ENCODE measurements around the gene PRICKLE2. TPM values are rescaled to one million over a fixed set of nuclear protein-coding genes. Genes with fewer than 3 reads are reported as not detected.

The PRICKLE2 gene
- total and polyA plus RNA-seq, 10 of the 15 experiments (the other 5 are each of a cell fraction or from before 2014, with no cell fraction given) = 0.11 to 2.6 (median 0.69) TPM

DNA sequence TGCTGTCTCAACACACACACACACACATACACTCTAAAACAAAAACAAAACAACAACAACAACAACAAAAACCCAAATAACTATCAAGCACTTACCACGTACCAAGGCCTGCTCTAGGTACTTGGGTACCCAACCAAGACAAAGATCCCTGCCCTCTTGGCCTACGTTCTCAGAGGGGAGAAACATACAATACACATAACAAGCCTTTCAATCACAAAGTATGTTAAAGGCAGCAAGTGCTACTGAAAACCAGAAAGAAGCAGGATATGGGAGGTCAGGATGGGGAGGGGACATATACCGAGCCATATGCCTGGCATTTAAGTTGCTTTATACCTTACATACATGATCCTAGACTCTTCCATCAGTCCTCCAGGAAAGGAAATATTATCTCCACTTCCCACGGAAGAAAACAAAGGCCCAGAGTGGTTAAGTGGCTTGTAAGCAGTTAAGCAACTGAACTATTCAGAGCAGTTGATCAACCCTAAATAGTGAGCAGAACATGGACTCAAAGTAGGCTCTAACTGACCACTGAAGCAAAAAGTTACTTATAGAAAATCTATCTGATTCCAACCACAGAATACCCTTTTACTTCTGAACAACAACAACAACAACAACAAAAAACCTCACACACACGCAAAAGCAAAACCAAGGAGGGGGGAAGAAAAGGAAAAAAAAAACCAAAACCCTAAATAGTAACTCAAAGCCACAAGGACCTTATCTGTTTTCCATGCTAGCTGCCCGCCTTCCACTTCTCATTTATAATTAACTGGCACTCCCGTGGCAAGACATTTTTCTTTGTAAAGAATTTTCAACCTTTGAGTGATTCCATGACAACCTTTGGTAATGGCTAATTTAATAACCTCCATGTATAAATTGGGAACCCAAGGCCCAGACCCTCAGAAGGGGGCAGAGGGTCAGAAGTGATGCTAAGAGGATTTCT is 21.0 kb downstream of the PRICKLE2 start:
- no peak overlapping the region for H3K4me3 ChIP-seq
- SMC1A ChIA-PET (ENCODE audit: uncharacterized antibody, unreplicated experiment) = interaction anchor here (0.7 kb wide), 1 partner anchor 297 kb away, joined by 3 read pairs; no protein-coding TSS in a partner anchor
- H3K27me3 ChIP-seq (replicated peaks in 1 of 2; ENCODE audit: control insufficient read depth in 2 of 2, insufficient read depth in 2 of 2, low read length in 1 of 2) = no peaks in the 10 kb centered on the region
- H3K9me3 ChIP-seq (replicated peaks; ENCODE audit: control insufficient read depth, insufficient read depth, low read length) = no peaks in the 10 kb centered on the region
- WGBS (ENCODE audit: insufficient coverage, insufficient replicate concordance, low lambda C conversion rate, missing lambda C conversion rate) = 8% methylated on average over 7 of the region's 7 CpGs
- TF ChIP-seq HDGF (IDR thresholded peaks at IDR 0.05) = 0 out of 2 replicates have a peak, but pooled peaks have one; percentile 25
- no peak for TF ChIP-seq HDAC2 (IDR thresholded peaks at IDR 0.05)
- BruUV-seq (replicated peaks) = no TSS peak
- RAD21 ChIA-PET (ENCODE audit: unreplicated experiment) = interaction anchor here (0.6 kb wide), 1 partner anchor 23 kb away, joined by 3 read pairs; no protein-coding TSS in a partner anchor
- H3K4me1 ChIP-seq (ENCODE audit: control insufficient read depth, insufficient read depth, low read length) = no peaks in the 10 kb centered on the region
- no peak overlapping the region for H3K27ac ChIP-seq (ENCODE audit: control insufficient read depth, insufficient read depth)
- FAIRE-seq (no peak), ATAC-seq (no peak), DNase-seq (ENCODE audit: low read depth, low spot score) (no peak)
- H3K9ac ChIP-seq (ENCODE audit: control insufficient read depth, insufficient read depth, low read length) = no peak overlapping the region
- intact Hi-C loops (cut with micrococcal nuclease; ENCODE audit: unreplicated experiment) (no loop called here), in situ Hi-C loops (cut with MboI) (no loop called here)
- H3K79me2 ChIP-seq (ENCODE audit: control insufficient read depth, insufficient read depth, low read length) = no peaks in the 10 kb centered on the region
- no peak overlapping the region for H3K4me2 ChIP-seq (ENCODE audit: control insufficient read depth, insufficient read depth)
- H3K36me3 ChIP-seq (ENCODE audit: control insufficient read depth in 2 of 2, insufficient read depth in 2 of 2, low read length in 1 of 2) = no peaks in the 10 kb centered on the region
- CTCF ChIA-PET = interaction anchor here (0.9 to 1.2 kb wide), 3 partner anchors 11 to 290 kb away, joined by 3 to 5 read pairs (median 3); no protein-coding TSS in a partner anchor
- H2AFZ ChIP-seq (ENCODE audit: control insufficient read depth, low read depth, low read length) = no peak overlapping the region
- POLR2A ChIA-PET = interaction anchor here (0.6 kb wide), 1 partner anchor 191 kb away, joined by 3 read pairs; no protein-coding TSS in a partner anchor
- no peaks in the 10 kb centered on the region for H4K20me1 ChIP-seq (ENCODE audit: control insufficient read depth, insufficient read depth)

DNA sequence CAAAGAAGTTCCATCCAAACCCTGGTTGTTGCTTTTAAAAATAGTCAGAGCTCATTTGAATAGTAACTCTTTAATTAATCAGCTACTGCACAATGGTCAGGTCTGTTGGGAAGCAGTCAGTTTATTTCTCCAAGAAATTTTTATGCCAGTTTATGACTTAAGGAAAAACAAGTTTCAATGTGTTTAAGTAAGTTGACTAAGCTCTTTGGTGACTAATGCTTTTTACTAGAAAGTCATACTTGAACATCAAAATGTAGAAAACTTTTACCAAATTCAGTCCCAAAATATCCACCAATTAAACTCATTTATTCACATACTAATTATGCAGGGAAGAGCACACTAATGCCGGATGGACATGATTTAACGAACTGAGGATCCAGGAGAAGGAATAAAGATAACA is 22.1 kb downstream of the PRICKLE2 start:
- Histone ChIP-seq H3K79me2 (ENCODE audit: control insufficient read depth, insufficient read depth, low read length) (no peaks in the 10 kb centered on the region), H3K4me1 (ENCODE audit: control insufficient read depth, insufficient read depth, low read length) (no peaks in the 10 kb centered on the region), H3K4me3 (no peak overlapping the region), H3K9ac (ENCODE audit: control insufficient read depth, insufficient read depth, low read length) (no peak overlapping the region), H3K36me3 (ENCODE audit: control insufficient read depth in 2 of 2, insufficient read depth in 2 of 2, low read length in 1 of 2) (no peaks in the 10 kb centered on the region), H3K27ac (ENCODE audit: control insufficient read depth, insufficient read depth) (no peak overlapping the region), H3K9me3 (replicated peaks; ENCODE audit: control insufficient read depth, insufficient read depth, low read length) (no peaks in the 10 kb centered on the region), H3K27me3 (replicated peaks in 1 of 2; ENCODE audit: control insufficient read depth in 2 of 2, insufficient read depth in 2 of 2, low read length in 1 of 2) (no peaks in the 10 kb centered on the region), H2AFZ (ENCODE audit: control insufficient read depth, low read depth, low read length) (no peak overlapping the region), H4K20me1 (ENCODE audit: control insufficient read depth, insufficient read depth) (no peaks in the 10 kb centered on the region), H3K4me2 (ENCODE audit: control insufficient read depth, insufficient read depth) (no peak overlapping the region)
- intact Hi-C loops (cut with micrococcal nuclease; ENCODE audit: unreplicated experiment) (no loop called here), in situ Hi-C loops (cut with MboI) (no loop called here)
- SMC1A ChIA-PET (ENCODE audit: uncharacterized antibody, unreplicated experiment) = no interaction called here
- WGBS (ENCODE audit: insufficient coverage, insufficient replicate concordance, low lambda C conversion rate, missing lambda C conversion rate) = 44% methylated on average over 2 of the region's 2 CpGs
- BruUV-seq (replicated peaks) = no TSS peak
- ATAC-seq (no peak), DNase-seq (ENCODE audit: low read depth, low spot score) (no peak), FAIRE-seq (no peak)
- RAD21 ChIA-PET (ENCODE audit: unreplicated experiment) = interaction anchor here (0.6 kb wide), 1 partner anchor 1274 kb away, joined by 3 read pairs; no protein-coding TSS in a partner anchor
- POLR2A ChIA-PET = no interaction called here
- CTCF ChIA-PET = no interaction called here
- no peak for TF ChIP-seq NFIC (IDR thresholded peaks at IDR 0.05; ENCODE audit: low read depth, low read length)
- no peak for TF ChIP-seq DPF2 (IDR thresholded peaks at IDR 0.05)
- TF ChIP-seq, protein P1, sequence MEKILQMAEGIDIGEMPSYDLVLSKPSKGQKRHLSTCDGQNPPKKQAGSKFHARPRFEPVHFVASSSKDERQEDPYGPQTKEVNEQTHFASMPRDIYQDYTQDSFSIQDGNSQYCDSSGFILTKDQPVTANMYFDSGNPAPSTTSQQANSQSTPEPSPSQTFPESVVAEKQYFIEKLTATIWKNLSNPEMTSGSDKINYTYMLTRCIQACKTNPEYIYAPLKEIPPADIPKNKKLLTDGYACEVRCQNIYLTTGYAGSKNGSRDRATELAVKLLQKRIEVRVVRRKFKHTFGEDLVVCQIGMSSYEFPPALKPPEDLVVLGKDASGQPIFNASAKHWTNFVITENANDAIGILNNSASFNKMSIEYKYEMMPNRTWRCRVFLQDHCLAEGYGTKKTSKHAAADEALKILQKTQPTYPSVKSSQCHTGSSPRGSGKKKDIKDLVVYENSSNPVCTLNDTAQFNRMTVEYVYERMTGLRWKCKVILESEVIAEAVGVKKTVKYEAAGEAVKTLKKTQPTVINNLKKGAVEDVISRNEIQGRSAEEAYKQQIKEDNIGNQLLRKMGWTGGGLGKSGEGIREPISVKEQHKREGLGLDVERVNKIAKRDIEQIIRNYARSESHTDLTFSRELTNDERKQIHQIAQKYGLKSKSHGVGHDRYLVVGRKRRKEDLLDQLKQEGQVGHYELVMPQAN (conservative IDR thresholded peaks at IDR 0.05) = no peak
- no peak for TF ChIP-seq BACH1 (IDR thresholded peaks at IDR 0.05; ENCODE audit: borderline replicate concordance)
- no peak for TF ChIP-seq ATF7 (IDR thresholded peaks at IDR 0.05; ENCODE audit: low read depth)
- no peak for TF ChIP-seq ASH2L (IDR thresholded peaks at IDR 0.05; ENCODE audit: borderline replicate concordance, low read depth)
- no peak for TF ChIP-seq ETV6 (conservative IDR thresholded peaks at IDR 0.05 in 1 of 2, IDR thresholded peaks at IDR 0.05 in 1 of 2; ENCODE audit: borderline replicate concordance in 1 of 2, low read depth in 1 of 2)
- no peak for TF ChIP-seq YY1 (IDR thresholded peaks at IDR 0.05; ENCODE audit: low read depth, low read length)
- TF ChIP-seq JUND (IDR thresholded peaks at IDR 0.05; ENCODE audit: low read depth, low read length) = no peak
- no peak for TF ChIP-seq IKZF2 (IDR thresholded peaks at IDR 0.05)
- TF ChIP-seq PAX5 (IDR thresholded peaks at IDR 0.05; ENCODE audit: borderline replicate concordance, low read depth, low read length) = no peak
- no peak for TF ChIP-seq POU2F2 (IDR thresholded peaks at IDR 0.05; ENCODE audit: borderline replicate concordance, low read depth, low read length)
- TF ChIP-seq NFXL1 (IDR thresholded peaks at IDR 0.05; ENCODE audit: borderline replicate concordance) = no peak
- TF ChIP-seq CBX5 (IDR thresholded peaks at IDR 0.05; ENCODE audit: low read depth) = no peak

All from GM12878 (cell line).